Astrocyte of the cerebellum (primary cell): ENCODE results near the gene STON2.

ENCODE experiments used
- DNase-seq: peaks from one replicate; pipeline ENCODE4 v3.0.0-alpha.2; 2011; ENCODE audit warnings: low read depth
- H3K4me3 ChIP-seq: 2 replicates; pipeline ENCODE4 v1.5.1; 2011; ENCODE audit warnings: mild to moderate bottlenecking, low read depth, low read length, moderate library complexity
- in situ Hi-C: cut with HindIII; loops from 2 replicates; pipeline ENCODE4 v1.10.0; 2017; ENCODE audit warnings: low sequenced_read_pairs
- TF ChIP-seq, protein P1 (sequence below): IDR thresholded peaks from 2 replicates; pipeline ENCODE4 v1.5.1; 2012; ENCODE audit warnings: low read length, low read depth, moderate library complexity, mild to moderate bottlenecking; ENCODE audit errors: missing control alignments

The STON2 gene

GRCh38 chr14:81323093-81323492, 77.0 kb downstream of the STON2 start:
- in situ Hi-C loops, result no loop called here
- DNase-seq, result no peak
- TF ChIP-seq, protein P1, sequence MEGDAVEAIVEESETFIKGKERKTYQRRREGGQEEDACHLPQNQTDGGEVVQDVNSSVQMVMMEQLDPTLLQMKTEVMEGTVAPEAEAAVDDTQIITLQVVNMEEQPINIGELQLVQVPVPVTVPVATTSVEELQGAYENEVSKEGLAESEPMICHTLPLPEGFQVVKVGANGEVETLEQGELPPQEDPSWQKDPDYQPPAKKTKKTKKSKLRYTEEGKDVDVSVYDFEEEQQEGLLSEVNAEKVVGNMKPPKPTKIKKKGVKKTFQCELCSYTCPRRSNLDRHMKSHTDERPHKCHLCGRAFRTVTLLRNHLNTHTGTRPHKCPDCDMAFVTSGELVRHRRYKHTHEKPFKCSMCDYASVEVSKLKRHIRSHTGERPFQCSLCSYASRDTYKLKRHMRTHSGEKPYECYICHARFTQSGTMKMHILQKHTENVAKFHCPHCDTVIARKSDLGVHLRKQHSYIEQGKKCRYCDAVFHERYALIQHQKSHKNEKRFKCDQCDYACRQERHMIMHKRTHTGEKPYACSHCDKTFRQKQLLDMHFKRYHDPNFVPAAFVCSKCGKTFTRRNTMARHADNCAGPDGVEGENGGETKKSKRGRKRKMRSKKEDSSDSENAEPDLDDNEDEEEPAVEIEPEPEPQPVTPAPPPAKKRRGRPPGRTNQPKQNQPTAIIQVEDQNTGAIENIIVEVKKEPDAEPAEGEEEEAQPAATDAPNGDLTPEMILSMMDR, result no peak
- H3K4me3 ChIP-seq, result peak overlapping the region; percentile 32

- DNase-seq, result no peak
- in situ Hi-C loops, result no loop called here
- TF ChIP-seq, protein P1, result no peak
- H3K4me3 ChIP-seq, result no peak overlapping the region
Measured at GRCh38 chr14:81319946-81320345, 80.2 kb downstream of the STON2 start.

DNA sequence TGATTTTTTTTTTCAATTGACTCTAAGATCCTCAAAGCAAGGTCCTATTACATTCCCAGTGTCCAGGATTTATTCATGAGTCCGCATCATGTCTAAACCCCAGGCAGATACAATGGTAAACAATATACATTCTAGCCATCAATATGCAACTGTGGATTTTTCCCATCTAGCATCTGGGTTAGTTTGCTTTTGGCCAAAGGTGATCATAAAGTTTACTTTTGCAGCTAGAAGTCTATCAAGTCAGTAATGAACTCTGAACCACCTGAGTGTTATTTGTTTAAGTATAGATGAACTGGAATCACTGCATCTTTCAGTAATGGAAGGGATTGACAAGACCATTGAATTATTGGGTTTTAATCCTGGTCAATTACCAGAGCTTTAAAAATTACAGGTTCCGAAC, 80.8 kb downstream of the STON2 start:
- no peak for DNase-seq
- H3K4me3 ChIP-seq, result no peak overlapping the region
- TF ChIP-seq, protein P1, result no peak
- in situ Hi-C loops, result no loop called here

GRCh38 chr14:81315341-81315740, 84.8 kb downstream of the STON2 start:
- H3K4me3 ChIP-seq, result no peak overlapping the region
- in situ Hi-C loops, result no loop called here
- no peak for DNase-seq
- TF ChIP-seq, protein P1, result no peak

DNA sequence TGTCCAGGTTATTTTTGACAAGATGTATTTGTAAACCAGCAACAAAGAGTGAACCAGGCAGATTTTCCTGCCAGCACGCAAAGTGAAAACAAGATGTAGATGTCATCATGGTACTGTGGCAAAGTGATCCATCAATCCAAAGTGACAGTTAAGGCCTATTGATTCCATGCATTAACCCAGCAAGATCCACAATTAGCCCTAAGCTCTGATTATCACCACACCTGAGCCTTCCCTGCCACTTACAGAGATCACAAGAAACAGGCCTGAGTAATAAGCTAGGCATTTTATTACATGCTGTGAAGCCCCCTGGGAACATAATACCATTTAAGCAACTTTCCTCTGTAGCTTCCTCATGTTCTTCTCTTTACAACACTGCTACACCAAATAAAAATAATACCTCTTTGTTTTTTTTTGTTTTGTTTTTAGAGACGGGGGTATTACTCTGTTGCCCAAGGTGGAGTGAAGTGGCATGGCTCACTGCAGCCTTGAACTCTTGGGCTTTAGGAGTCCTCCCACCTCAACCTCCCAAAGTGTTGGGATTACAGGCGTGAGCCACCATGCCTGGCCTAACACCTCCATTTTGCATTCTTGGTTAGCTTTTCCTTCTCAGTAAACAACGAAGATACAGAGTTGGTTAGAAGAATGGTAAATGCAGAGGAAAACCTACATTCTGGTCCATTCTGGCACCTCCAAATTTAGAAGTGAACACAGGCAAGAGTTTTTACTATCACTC, 85.5 kb downstream of the STON2 start:
- no peak for DNase-seq
- in situ Hi-C loops, result no loop called here
- no peak overlapping the region for H3K4me3 ChIP-seq
- TF ChIP-seq, protein P1, result no peak

GRCh38 chr14:81313775-81314429, 86.2 kb downstream of the STON2 start:
- no peak for DNase-seq
- TF ChIP-seq, protein P1, result no peak
- in situ Hi-C loops, result no loop called here

More at GRCh38 chr14:81313775-81314429, 86.2 kb downstream of the STON2 start:
- no peak overlapping the region for H3K4me3 ChIP-seq
